Kidney glomerular epithelial cell (primary cell): ENCODE results near the gene USH1G.

Experiments used
- DNase-seq: peaks from one replicate; lab custom pipeline; 2025; lab: John Stamatoyannopoulos, UW

Gene USH1G

GRCh38 chr17:74954115-74954514, 31.1 kb upstream of the USH1G start:
- DNase-seq = no peak

- DNase-seq = no peak
Observed at GRCh38 chr17:74953134-74953687, 30.2 kb upstream of the USH1G start.

DNA sequence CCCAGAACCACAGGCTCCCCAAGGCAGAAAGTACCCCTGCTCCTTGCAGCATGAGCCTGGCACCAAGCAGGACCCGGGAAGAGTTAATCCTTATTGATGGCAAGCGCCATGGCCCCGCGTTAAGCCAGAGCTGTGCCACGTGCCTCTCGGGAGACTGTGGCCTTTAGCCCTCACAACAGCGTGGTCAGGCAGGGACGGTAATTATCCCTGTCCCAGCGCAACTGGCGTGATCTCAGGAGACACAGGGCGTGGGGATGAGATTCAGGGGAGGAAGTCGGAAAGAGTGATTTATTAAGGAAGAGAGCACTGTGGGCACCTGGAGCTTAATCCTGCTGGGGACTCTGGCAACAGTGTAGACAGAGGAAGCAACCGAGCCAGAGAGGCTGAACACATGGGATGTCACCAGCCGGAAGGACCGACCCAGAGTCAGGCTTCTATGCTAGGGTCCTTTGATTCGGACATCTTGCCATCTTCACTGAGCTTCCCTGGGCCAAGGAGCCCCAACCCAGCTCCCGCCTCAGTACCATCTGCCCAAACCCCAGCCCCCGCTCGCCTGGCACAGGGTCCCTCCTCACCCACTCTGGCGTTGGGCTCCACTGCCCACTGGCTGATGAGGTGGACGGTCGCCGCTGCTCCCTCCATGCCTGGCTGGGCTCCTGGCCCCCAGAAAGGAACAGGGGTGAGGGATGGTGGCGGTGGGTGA, 29.5 kb upstream of the USH1G start:
- DNase-seq = no peak

DNA sequence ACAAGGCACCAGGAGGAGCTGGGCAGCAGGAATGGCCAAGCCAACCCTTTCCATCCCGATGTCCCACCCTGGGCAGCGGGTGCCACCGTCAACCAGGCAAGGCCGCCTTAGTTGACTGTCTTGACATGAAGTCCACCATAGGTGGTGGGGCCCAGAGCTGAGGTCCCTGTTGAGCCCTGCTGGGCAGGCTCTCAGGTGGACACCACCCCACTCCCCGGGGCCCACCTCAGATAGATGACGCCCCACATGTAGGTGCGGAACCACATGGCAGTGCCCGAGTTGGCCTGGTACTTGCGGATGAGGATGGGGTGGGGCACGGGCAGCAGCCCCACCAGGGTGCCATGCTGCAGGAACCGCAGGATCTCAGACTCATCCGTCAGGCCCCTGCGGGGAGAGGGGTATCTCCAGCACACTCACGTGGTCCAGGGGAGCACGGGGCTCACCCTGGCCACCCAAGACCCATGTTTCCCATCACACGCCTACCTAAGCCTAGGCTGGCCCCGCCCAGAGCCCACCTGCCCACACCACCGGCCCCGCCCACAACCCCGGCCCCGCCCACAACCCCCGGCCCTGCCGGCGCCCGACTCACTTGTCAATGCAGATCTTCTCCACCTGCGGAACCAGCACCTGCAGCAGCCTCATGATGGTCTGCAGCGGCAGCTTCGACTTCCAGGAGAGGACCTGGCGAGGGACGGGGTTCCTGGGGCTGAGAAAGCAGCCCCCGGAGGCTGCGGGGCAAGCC, 28.8 kb upstream of the USH1G start:
- DNase-seq = no peak

GRCh38 chr17:74951065-74951464, 28.0 kb upstream of the USH1G start:
- no peak for DNase-seq

DNA sequence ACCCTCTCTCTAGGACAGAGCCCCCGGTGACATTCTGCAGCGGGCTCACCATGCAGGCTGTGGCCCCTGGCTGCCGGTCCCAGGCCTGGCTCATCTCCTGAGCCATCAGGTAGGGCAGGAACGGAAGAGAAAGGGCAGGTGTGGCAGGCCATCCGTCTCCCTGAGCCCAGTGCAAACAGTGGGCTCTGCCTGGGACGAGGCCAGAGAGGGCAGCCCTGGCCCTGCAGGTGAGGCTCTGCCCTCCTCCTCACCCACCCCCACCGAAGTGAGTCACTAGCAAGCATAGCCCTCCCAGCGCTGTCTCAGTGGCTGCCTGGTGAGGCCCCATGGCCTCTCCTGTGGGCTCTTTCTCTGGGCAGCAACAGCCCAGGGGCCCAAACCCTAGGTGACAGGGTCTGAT, 27.2 kb upstream of the USH1G start:
- no peak for DNase-seq

DNA sequence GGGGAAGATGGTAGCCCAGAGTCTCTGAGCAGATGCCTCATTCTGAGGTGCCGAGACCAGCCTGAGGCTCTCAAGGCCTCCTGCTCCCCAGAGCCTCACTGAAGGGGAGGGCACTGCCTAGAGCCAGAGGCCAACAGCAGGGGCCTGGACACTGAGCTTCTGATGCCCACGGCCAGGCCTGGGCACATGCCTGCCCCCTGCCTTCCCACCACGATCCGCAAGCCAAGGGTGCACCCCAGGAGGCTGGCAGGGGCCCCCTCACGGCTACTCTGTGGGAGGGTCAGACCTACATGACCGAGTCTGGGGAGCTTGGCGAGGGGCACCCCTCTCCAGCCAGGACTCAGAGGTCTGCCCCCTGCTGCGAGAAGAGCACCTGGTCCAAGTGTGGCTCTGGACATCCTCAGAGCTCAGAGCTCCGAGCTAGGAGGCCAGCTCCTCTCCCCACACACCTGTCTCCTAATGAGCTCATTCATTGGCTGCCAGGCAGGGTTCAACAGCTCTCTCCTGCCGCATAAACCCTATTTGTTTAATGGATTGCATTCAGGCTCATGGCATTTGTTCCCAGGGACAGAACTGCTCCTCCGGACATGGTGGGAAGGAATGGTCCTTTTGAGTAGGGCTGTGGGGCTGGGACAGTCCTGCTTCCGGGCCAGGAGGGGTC, 26.5 kb upstream of the USH1G start:
- DNase-seq = no peak

GRCh38 chr17:74947041-74947754, 24.1 kb upstream of the USH1G start:
- DNase-seq = no peak

- no peak for DNase-seq
Observed at GRCh38 chr17:74946641-74947040, 23.6 kb upstream of the USH1G start.

DNA sequence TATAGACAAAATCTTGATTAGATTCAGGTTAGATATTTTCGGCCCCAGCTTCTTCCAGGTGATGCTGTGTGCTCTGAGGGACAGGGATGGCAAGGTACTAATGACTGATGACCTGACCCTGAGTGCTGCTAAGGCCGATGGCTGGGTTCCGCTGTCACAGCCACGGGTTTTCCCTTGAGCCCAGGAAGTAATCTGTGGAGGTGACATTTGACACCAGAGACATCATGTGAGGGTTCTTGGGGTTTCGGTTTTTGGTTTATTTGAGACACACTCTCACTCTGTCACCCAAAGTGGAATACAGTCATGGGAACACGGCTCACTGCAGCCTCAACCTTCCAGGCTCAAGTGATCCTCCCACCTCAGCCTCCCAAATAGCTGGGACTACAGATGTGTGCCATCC, 22.5 kb upstream of the USH1G start:
- no peak for DNase-seq

- no peak for DNase-seq
Observed at GRCh38 chr17:74943808-74944522, 20.9 kb upstream of the USH1G start.

DNA sequence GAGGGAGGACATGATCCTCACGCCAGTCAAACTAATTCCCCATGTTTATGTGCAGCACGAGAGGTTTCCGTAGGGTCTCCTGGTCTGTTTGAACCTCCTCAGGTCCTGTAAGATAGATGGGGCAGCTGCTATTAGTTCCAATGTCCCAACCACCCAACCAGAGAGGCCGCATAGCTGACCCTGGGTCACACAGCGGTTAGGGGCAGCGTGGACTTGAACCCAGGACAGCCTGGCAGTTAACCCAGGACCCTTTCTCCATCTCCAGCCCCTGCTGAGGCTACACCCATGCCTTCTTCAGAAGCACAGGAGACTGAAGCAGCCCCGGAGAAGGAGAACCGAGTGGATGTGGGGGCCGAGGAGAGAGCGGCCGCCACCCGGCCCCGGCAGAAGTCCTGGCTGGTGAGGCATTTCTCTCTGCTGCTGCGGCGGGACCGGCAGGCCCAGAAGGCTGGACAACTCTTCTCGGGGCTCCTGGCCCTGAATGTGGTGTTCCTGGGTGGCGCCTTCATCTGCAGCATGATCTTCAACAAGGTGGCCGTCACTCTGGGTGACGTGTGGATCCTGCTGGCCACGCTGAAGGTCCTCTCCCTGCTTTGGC, 18.2 kb upstream of the USH1G start:
- DNase-seq = no peak

- no peak for DNase-seq
Observed at GRCh38 chr17:74939534-74939933, 16.5 kb upstream of the USH1G start.

DNA sequence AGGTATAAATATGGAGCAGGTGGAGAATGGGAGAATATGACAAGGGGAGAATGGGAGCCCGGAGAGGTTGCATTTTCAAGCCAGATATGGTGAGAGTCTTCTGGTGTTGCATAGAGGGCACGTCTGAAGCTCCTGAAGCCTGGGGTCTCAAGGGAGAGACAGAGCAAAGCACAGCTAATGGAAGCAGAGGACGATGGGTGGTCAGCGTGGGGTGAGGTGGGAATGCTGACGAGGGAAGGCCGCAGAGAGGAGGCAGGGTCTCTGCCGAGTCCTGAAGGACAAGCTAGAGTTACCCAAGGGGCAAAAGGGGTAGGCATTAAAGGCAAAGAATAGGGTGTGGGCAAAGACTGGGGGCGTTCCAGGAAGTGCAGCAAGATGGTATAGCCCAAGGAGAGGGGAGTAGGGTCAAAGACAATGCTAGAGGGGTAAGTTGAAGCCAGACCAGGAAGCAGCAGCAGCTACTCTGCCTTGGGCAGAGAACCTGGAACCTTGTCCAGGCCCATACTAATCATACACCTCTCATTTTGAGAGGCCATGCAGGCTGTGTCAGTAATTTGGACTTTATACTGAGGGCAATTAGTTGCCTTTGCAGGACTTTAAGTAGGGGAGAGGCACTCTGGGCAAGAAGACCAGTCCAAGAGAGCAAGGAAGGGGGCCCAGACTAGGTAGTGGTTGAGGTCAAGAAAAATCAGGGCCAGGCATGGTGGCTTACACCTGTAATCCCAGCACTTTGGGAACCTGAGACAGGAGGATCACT, 15.3 kb upstream of the USH1G start:
- no peak for DNase-seq

GRCh38 chr17:74937064-74938051, 14.3 kb upstream of the USH1G start:
- no peak for DNase-seq

DNA sequence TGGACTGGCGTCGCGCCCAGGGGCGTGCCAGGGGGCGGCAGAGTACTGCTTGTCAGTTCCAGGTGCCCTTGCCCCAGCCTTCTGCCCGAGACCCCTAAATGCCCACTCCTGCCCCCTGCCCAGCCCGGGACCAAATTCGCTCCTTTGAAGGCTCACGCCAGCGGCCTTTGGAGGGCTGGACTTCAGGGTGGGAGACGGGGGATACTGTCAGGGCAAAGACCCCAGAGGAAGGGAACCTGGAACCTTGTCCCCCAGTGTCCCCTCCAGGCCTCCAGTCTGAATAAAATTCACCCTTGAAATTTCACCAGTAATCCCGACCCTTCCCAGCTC, 13.4 kb upstream of the USH1G start:
- no peak for DNase-seq

- no peak for DNase-seq
Observed at GRCh38 chr17:74935585-74936469, 12.8 kb upstream of the USH1G start, which contains the start of gene OTOP3. OTOP3 (plus strand) TSS chr17:74935898; CDS start chr17:74935922, 24 bp downstream.

DNA sequence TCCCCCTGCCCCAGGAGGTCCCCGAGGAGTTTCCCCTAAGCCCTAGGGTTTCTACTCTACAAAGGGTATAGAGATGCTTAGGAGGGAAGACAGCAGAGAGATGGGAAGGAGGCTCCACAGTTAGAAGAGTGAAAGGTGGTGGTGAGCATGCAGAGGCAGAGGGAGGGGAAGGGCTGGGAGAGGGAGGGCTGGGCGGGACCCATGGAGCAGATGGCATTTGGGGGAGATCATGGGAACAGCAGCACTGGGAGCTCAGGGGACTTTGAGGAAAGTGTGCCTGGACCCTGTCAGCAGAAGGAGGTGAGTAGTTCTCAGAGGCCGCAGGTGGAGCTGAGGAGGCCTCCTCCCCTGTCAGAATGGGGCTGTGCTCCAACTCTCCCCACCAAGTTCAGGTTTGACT, 12.0 kb upstream of the USH1G start:
- DNase-seq = no peak
